CD4-positive, CD25-positive, alpha-beta regulatory T cell (primary cell): ENCODE data around the gene DTNB. TPM values are rescaled to one million over a fixed set of nuclear protein-coding genes. Genes with fewer than 3 reads are reported as not detected.
A peak's percentile ranks its signal among the peaks of the same experiment; 100 is the strongest.

Experiments
- ATAC-seq, 2 donors: fragments of 150-1000 bp; cut with Tn5 transposase; one replicate each; pipeline ENCODE4 v1.10.0; 2021; ENCODE audit warnings: low read depth in 2 of 2, moderate number of reproducible peaks in 2 of 2, moderate library complexity in 1 of 2
- DNase-seq, 3 donors: peaks; one replicate each; pipeline versions ENCODE4 v3.0.0 to v3.0.0-alpha.2; 2012 to 2022; ENCODE audit warnings: mixed read lengths in 1 of 3
- H3K27ac ChIP-seq: one replicate; pipeline ENCODE4 v1.7.0; 2013; ENCODE audit warnings: mild to moderate bottlenecking, low read length; ENCODE audit not compliant: insufficient read depth, poor library complexity, severe bottlenecking
- H3K27me3 ChIP-seq: one replicate; pipeline ENCODE4 v1.7.0; 2013; ENCODE audit warnings: low read length; ENCODE audit not compliant: control insufficient read depth, insufficient read depth
- H3K36me3 ChIP-seq: one replicate; pipeline ENCODE4 v1.7.0; 2013; ENCODE audit warnings: mild to moderate bottlenecking, low read length, moderate library complexity; ENCODE audit not compliant: control insufficient read depth, insufficient read depth
- H3K4me1 ChIP-seq: 2 replicates; pipeline ENCODE4 v1.7.0; 2013; ENCODE audit warnings: mild to moderate bottlenecking, low read length; ENCODE audit not compliant: insufficient read depth, control insufficient read depth, poor library complexity, severe bottlenecking
- H3K4me3 ChIP-seq: one replicate; pipeline ENCODE4 v1.7.0; 2013; ENCODE audit warnings: low read depth, mild to moderate bottlenecking, low read length, moderate library complexity
- H3K9me3 ChIP-seq, 2 experiments: 1 replicate in 1 of 2; 2 replicates in 1 of 2; pipeline ENCODE4 v1.7.0; 2013; ENCODE audit warnings: low read length in 2 of 2, mild to moderate bottlenecking in 1 of 2, moderate library complexity in 1 of 2; ENCODE audit not compliant: control insufficient read depth in 2 of 2
- H3K27ac Mint-ChIP-seq, 3 donors: one replicate each; pipeline ENCODE4 v1.8.0; 2020 to 2022; ENCODE audit warnings: mild to moderate bottlenecking in 3 of 3, mixed read lengths in 3 of 3, moderate library complexity in 2 of 3
- H3K27me3 Mint-ChIP-seq: one replicate; pipeline ENCODE4 v1.8.0; 2022; ENCODE audit warnings: mild to moderate bottlenecking, mixed read lengths
- H3K36me3 Mint-ChIP-seq: one replicate; pipeline ENCODE4 v1.8.0; 2020; ENCODE audit warnings: mixed read lengths
- H3K4me1 Mint-ChIP-seq, 4 donors: one replicate each; pipeline ENCODE4 v1.8.0; 2020 to 2022; ENCODE audit warnings: mixed read lengths in 4 of 4, mild to moderate bottlenecking in 1 of 4
- H3K4me3 Mint-ChIP-seq, 4 donors: one replicate each; pipeline ENCODE4 v1.8.0; 2020 to 2022; ENCODE audit warnings: mild to moderate bottlenecking in 4 of 4, mixed read lengths in 4 of 4, moderate library complexity in 3 of 4
- H3K9me3 Mint-ChIP-seq, 7 donors: one replicate each; pipeline ENCODE4 v1.8.0; 2020 to 2022; ENCODE audit warnings: mixed read lengths in 7 of 7, mild to moderate bottlenecking in 3 of 7, moderate library complexity in 2 of 7
- polyA plus RNA-seq, 4 donors: library from polyadenylated mRNA; unstranded; fragments of 300-500 nt; fragmentation: Illumina TruSeq; gene quantifications; one replicate each; pipeline ENCODE4 v1.2.3, GENCODE V29; 2021
- total RNA-seq: library from RNA; stranded (reverse); gene quantifications from one replicate; pipeline ENCODE4 v1.2.3, GENCODE V29; 2022

The DTNB gene
- total and polyA plus RNA-seq, 5 donors from 2014 or later, result 11.5 to 50.1 (median 15.0) TPM

GRCh38 chr2:25337891-25338290 lies 335.5 kb downstream of the DTNB start:
- H3K36me3 Mint-ChIP-seq, result no peaks in the 10 kb centered on the region
- H3K4me3 Mint-ChIP-seq, result peak overlapping the region; percentile 72 to 93 (median 88)
- no peaks in the 10 kb centered on the region for H3K9me3 Mint-ChIP-seq
- H3K27ac Mint-ChIP-seq, result peak overlapping the region; percentile 90 to 96 (median 94)
- no peaks in the 10 kb centered on the region for H3K9me3 ChIP-seq
- peak overlapping the region; percentile 7 for H3K4me3 ChIP-seq
- no peak for ATAC-seq
- DNase-seq, result no peak
- no peaks in the 10 kb centered on the region for H3K36me3 ChIP-seq
- H3K4me1 ChIP-seq, result peaks cover 81% of the 10 kb centered on the region
- H3K27me3 Mint-ChIP-seq, result no peaks in the 10 kb centered on the region
- peaks cover 13 to 75% (median 38%) of the 10 kb centered on the region in 4 donors for H3K4me1 Mint-ChIP-seq
- H3K27me3 ChIP-seq, result no peaks in the 10 kb centered on the region
- peak overlapping the region; percentile 73 for H3K27ac ChIP-seq

GRCh38 chr2:25337276-25337675 lies 336.1 kb downstream of the DTNB start:
- DNase-seq (peak in 1 of 3 donors; percentile 76), ATAC-seq (peak; percentile 39)
- peaks cover 82% of the 10 kb centered on the region for H3K4me1 ChIP-seq
- Mint-ChIP-seq H3K27me3 (no peaks in the 10 kb centered on the region), H3K27ac (peak overlapping the region; percentile 90 to 96 (median 94)), H3K9me3 (no peaks in the 10 kb centered on the region), H3K4me1 (peaks cover 13 to 75% (median 42%) of the 10 kb centered on the region in 4 donors), H3K4me3 (peak overlapping the region; percentile 72 to 93 (median 83)), H3K36me3 (peaks cover under 1% of the 10 kb centered on the region)
- no peaks in the 10 kb centered on the region for H3K36me3 ChIP-seq
- H3K4me3 ChIP-seq, result peak overlapping the region; percentile 47
- no peaks in the 10 kb centered on the region for H3K9me3 ChIP-seq
- H3K27me3 ChIP-seq, result no peaks in the 10 kb centered on the region
- H3K27ac ChIP-seq, result peak overlapping the region; percentile 73

- Mint-ChIP-seq H3K4me3 (peak overlapping the region in 3 of 4 donors; percentile 72 to 93 (median 78)), H3K9me3 (no peaks in the 10 kb centered on the region), H3K36me3 (peaks cover 6% of the 10 kb centered on the region), H3K27me3 (no peaks in the 10 kb centered on the region), H3K27ac (peak overlapping the region; percentile 90 to 96 (median 94)), H3K4me1 (peaks cover 14 to 84% (median 48%) of the 10 kb centered on the region in 4 donors)
- Histone ChIP-seq H3K9me3 (no peaks in the 10 kb centered on the region), H3K4me1 (peaks cover 91% of the 10 kb centered on the region), H3K27ac (peak overlapping the region; percentile 73), H3K4me3 (no peak overlapping the region), H3K27me3 (no peaks in the 10 kb centered on the region), H3K36me3 (no peaks in the 10 kb centered on the region)
- DNase-seq, result no peak
- no peak for ATAC-seq
These were observed 337.0 kb downstream of the DTNB start for GRCh38 chr2:25336383-25336841.

GRCh38 chr2:25335971-25336370 lies 337.4 kb downstream of the DTNB start:
- peak overlapping the region; percentile 90 to 96 (median 94) for H3K27ac Mint-ChIP-seq
- H3K36me3 ChIP-seq, result no peaks in the 10 kb centered on the region
- H3K9me3 ChIP-seq, result no peaks in the 10 kb centered on the region
- DNase-seq (no peak), ATAC-seq (no peak)
- peaks cover 10% of the 10 kb centered on the region for H3K36me3 Mint-ChIP-seq
- H3K27ac ChIP-seq, result peak overlapping the region; percentile 73
- H3K27me3 Mint-ChIP-seq, result no peaks in the 10 kb centered on the region
- peaks cover 18 to 88% (median 50%) of the 10 kb centered on the region in 4 donors for H3K4me1 Mint-ChIP-seq
- H3K4me1 ChIP-seq, result peaks cover 94% of the 10 kb centered on the region
- no peaks in the 10 kb centered on the region for H3K9me3 Mint-ChIP-seq
- H3K4me3 ChIP-seq, result no peak overlapping the region
- no peaks in the 10 kb centered on the region for H3K27me3 ChIP-seq
- peak overlapping the region in 2 of 4 donors; percentile 62 to 88 for H3K4me3 Mint-ChIP-seq

GRCh38 chr2:25335204-25335603 lies 338.2 kb downstream of the DTNB start:
- no peaks in the 10 kb centered on the region for H3K36me3 ChIP-seq
- peak overlapping the region; percentile 68 for H3K4me3 ChIP-seq
- no peaks in the 10 kb centered on the region for H3K27me3 Mint-ChIP-seq
- peak overlapping the region; percentile 62 to 88 (median 80) for H3K4me3 Mint-ChIP-seq
- no peaks in the 10 kb centered on the region for H3K9me3 ChIP-seq
- ATAC-seq, result no peak
- H3K27ac Mint-ChIP-seq, result peak overlapping the region; percentile 86 to 98 (median 94)
- no peaks in the 10 kb centered on the region for H3K27me3 ChIP-seq
- H3K36me3 Mint-ChIP-seq, result peaks cover 15% of the 10 kb centered on the region
- DNase-seq, result no peak
- H3K4me1 ChIP-seq, result peaks cover 98% of the 10 kb centered on the region
- no peaks in the 10 kb centered on the region for H3K9me3 Mint-ChIP-seq
- H3K4me1 Mint-ChIP-seq, result peaks cover 22 to 94% (median 55%) of the 10 kb centered on the region in 4 donors
- peak overlapping the region; percentile 73 for H3K27ac ChIP-seq

GRCh38 chr2:25334482-25334881 lies 338.9 kb downstream of the DTNB start:
- no peaks in the 10 kb centered on the region for H3K9me3 ChIP-seq
- H3K4me1 ChIP-seq, result peaks cover 91% of the 10 kb centered on the region
- Mint-ChIP-seq H3K27ac (peak overlapping the region; percentile 86 to 98 (median 94)), H3K4me1 (peaks cover 28 to 97% (median 60%) of the 10 kb centered on the region in 4 donors), H3K27me3 (no peaks in the 10 kb centered on the region), H3K9me3 (no peaks in the 10 kb centered on the region), H3K36me3 (peaks cover 15% of the 10 kb centered on the region), H3K4me3 (peak overlapping the region; percentile 62 to 88 (median 80))
- no peaks in the 10 kb centered on the region for H3K27me3 ChIP-seq
- no peaks in the 10 kb centered on the region for H3K36me3 ChIP-seq
- peak overlapping the region; percentile 68 for H3K4me3 ChIP-seq
- H3K27ac ChIP-seq, result peak overlapping the region; percentile 73
- DNase-seq, result no peak
- no peak for ATAC-seq

GRCh38 chr2:25333981-25334380 lies 339.4 kb downstream of the DTNB start:
- H3K4me1 ChIP-seq, result peaks cover 86% of the 10 kb centered on the region
- ATAC-seq, result peak in 1 of 2 donors; percentile 58
- H3K9me3 ChIP-seq, result no peaks in the 10 kb centered on the region
- H3K27me3 Mint-ChIP-seq, result no peaks in the 10 kb centered on the region
- H3K27ac Mint-ChIP-seq, result peak overlapping the region; percentile 86 to 98 (median 94)
- peak in 2 of 3 donors; percentile 50 to 73 for DNase-seq
- H3K4me3 ChIP-seq, result peak overlapping the region; percentile 68
- no peaks in the 10 kb centered on the region for H3K9me3 Mint-ChIP-seq
- peak overlapping the region; percentile 62 to 88 (median 80) for H3K4me3 Mint-ChIP-seq
- no peaks in the 10 kb centered on the region for H3K36me3 ChIP-seq
- no peaks in the 10 kb centered on the region for H3K27me3 ChIP-seq
- H3K27ac ChIP-seq, result peak overlapping the region; percentile 73
- peaks cover 28 to 94% (median 60%) of the 10 kb centered on the region in 4 donors for H3K4me1 Mint-ChIP-seq
- H3K36me3 Mint-ChIP-seq, result peaks cover 15% of the 10 kb centered on the region

GRCh38 chr2:25332571-25332970 lies 340.8 kb downstream of the DTNB start:
- Histone ChIP-seq H3K27ac (no peak overlapping the region), H3K36me3 (peaks cover 2% of the 10 kb centered on the region), H3K27me3 (no peaks in the 10 kb centered on the region), H3K9me3 (no peaks in the 10 kb centered on the region), H3K4me1 (peaks cover 72% of the 10 kb centered on the region), H3K4me3 (no peak overlapping the region)
- peaks cover 0 to 6% (median 0%) of the 10 kb centered on the region in 7 donors for H3K9me3 Mint-ChIP-seq
- DNase-seq (no peak), ATAC-seq (no peak)
- no peaks in the 10 kb centered on the region for H3K27me3 Mint-ChIP-seq
- peak overlapping the region in 2 of 4 donors; percentile 11 to 80 for H3K4me3 Mint-ChIP-seq
- H3K36me3 Mint-ChIP-seq, result peaks cover 19% of the 10 kb centered on the region
- H3K4me1 Mint-ChIP-seq, result peaks cover 28 to 85% (median 54%) of the 10 kb centered on the region in 4 donors
- H3K27ac Mint-ChIP-seq, result peak overlapping the region in 2 of 3 donors; percentile 91 to 92
